Common myeloid progenitor, CD34-positive (primary cell): Measurements from ENCODE around the gene IL18RAP.
A peak's percentile ranks its signal among the peaks of the same experiment; 100 is the strongest.

Source experiments
- CTCF ChIA-PET: fragments of 350-600 bp; sonication (Branson Sonifier 250); formaldehyde crosslinking; loops from one replicate; lab custom pipeline; 2021; ENCODE audit warnings: antibody characterized with exemption; lab: Charles Lee
- POLR2A ChIA-PET: fragments of 350-600 bp; sonication (Branson Sonifier 250); formaldehyde crosslinking; loops from one replicate; lab custom pipeline; 2021; ENCODE audit warnings: antibody characterized with exemption; lab: Charles Lee
- DNase-seq, 3 donors: peaks; one replicate each; pipeline versions ENCODE4 v3.0.0 to v3.0.0-alpha.2; 2013
- H3K27ac ChIP-seq, 2 experiments: 1 replicate in 1 of 2; 2 replicates in 1 of 2; pipeline ENCODE4 v1.7.0; 2013; ENCODE audit warnings: inconsistent platforms in 2 of 2, low read length in 2 of 2, mild to moderate bottlenecking in 2 of 2, low read depth in 1 of 2, moderate library complexity in 1 of 2; ENCODE audit not compliant: severe bottlenecking in 2 of 2, insufficient read depth in 1 of 2, poor library complexity in 1 of 2
- H3K27me3 ChIP-seq, 5 experiments: replicated peaks in 2 of 5; 1 replicate in 3 of 5; 2 replicates in 2 of 5; pipeline versions ENCODE4 v1.6.1 to v1.7.0; 2013; ENCODE audit warnings: low read length in 4 of 5, mild to moderate bottlenecking in 2 of 5, moderate library complexity in 2 of 5, inconsistent platforms in 1 of 5; ENCODE audit not compliant: insufficient read depth in 5 of 5, control insufficient read depth in 4 of 5
- H3K36me3 ChIP-seq, 4 experiments: 1 replicate in 2 of 4; 2 replicates in 2 of 4; pipeline versions ENCODE4 v1.6.1 to v1.7.0; 2013; ENCODE audit warnings: low read length in 3 of 4, control low read depth in 1 of 4, mild to moderate bottlenecking in 1 of 4; ENCODE audit not compliant: control insufficient read depth in 4 of 4, insufficient read depth in 4 of 4
- H3K4me1 ChIP-seq, 4 experiments: 1 replicate in 3 of 4; 2 replicates in 1 of 4; pipeline versions ENCODE4 v1.6.1 to v1.7.1; 2013; ENCODE audit warnings: low read length in 3 of 4, mild to moderate bottlenecking in 3 of 4, control low read depth in 1 of 4, inconsistent platforms in 1 of 4, moderate library complexity in 1 of 4; ENCODE audit not compliant: control insufficient read depth in 4 of 4, insufficient read depth in 4 of 4; ENCODE audit errors: control extremely low read depth in 1 of 4
- H3K4me3 ChIP-seq, 7 experiments: 1 replicate in 4 of 7; 2 replicates in 3 of 7; pipeline versions ENCODE4 v1.5.1 to v1.7.0; 2013; ENCODE audit warnings: mild to moderate bottlenecking in 7 of 7, low read length in 6 of 7, moderate library complexity in 6 of 7, inconsistent platforms in 2 of 7, low read depth in 2 of 7, control low read depth in 1 of 7; ENCODE audit not compliant: insufficient read depth in 4 of 7, control insufficient read depth in 1 of 7; ENCODE audit errors: extremely low read depth in 1 of 7
- H3K9me3 ChIP-seq, 5 experiments: 1 replicate in 4 of 5; 2 replicates in 1 of 5; pipeline versions ENCODE4 v1.6.1 to v1.7.1; 2013; ENCODE audit warnings: low read length in 4 of 5, mild to moderate bottlenecking in 2 of 5, inconsistent platforms in 1 of 5, low read depth in 1 of 5, moderate library complexity in 1 of 5; ENCODE audit not compliant: control insufficient read depth in 4 of 5, insufficient read depth in 2 of 5; ENCODE audit errors: control extremely low read depth in 1 of 5
- WGBS: methylation state at CpG from one replicate; pipeline ENCODE4 v1.1.5; 2013; ENCODE audit not compliant: insufficient coverage; 5-methylcytosine and 5-hydroxymethylcytosine counted together

The IL18RAP gene

GRCh38 chr2:102489646-102490045 lies 66.7 kb downstream of the IL18RAP start:
- ChIA-PET CTCF (interaction anchor here (0.7 to 6.0 kb wide), 6 partner anchors 15 to 1667 kb away, joined by 3 to 39 read pairs (median 4); partner anchors contain the start of gene SLC9A4), POLR2A (no interaction called here)
- Histone ChIP-seq H3K36me3 (no peaks in the 10 kb centered on the region), H3K27ac (no peak overlapping the region), H3K27me3 (peaks cover 0 to 42% (median 10%) of the 10 kb centered on the region in 5 experiments), H3K9me3 (peaks cover 0 to 10% (median 3%) of the 10 kb centered on the region in 5 experiments), H3K4me1 (peaks cover 22 to 37% (median 24%) of the 10 kb centered on the region in 4 experiments), H3K4me3 (peak overlapping the region in 3 of 7 experiments; percentile 11 to 19 (median 12))
- DNase-seq: peak; percentile 65 to 93 (median 90)
- 57% methylated on average over 1 of the region's 1 CpG for WGBS

- Histone ChIP-seq H3K27ac (no peak overlapping the region), H3K4me3 (no peak overlapping the region), H3K4me1 (peaks cover 22 to 31% (median 24%) of the 10 kb centered on the region in 4 experiments)
These were observed 69.0 kb downstream of the IL18RAP start for GRCh38 chr2:102492006-102492405.

GRCh38 chr2:102494570-102494969 lies 71.6 kb downstream of the IL18RAP start:
- POLR2A ChIA-PET: no interaction called here
- CTCF ChIA-PET: no interaction called here
- DNase-seq: no peak
- H3K27ac ChIP-seq: no peak overlapping the region
- peaks cover 0 to 14% (median 2%) of the 10 kb centered on the region in 5 experiments for H3K27me3 ChIP-seq
- H3K4me3 ChIP-seq: no peak overlapping the region
- WGBS: no CpG with 5 or more reads among the region's 1 CpG
- H3K9me3 ChIP-seq: peaks cover 0 to 10% (median 3%) of the 10 kb centered on the region in 5 experiments
- no peaks in the 10 kb centered on the region for H3K36me3 ChIP-seq
- peaks cover 3 to 9% (median 7%) of the 10 kb centered on the region in 4 experiments for H3K4me1 ChIP-seq

More at GRCh38 chr2:102492006-102492405, 69.0 kb downstream of the IL18RAP start:
- H3K27me3 ChIP-seq: peaks cover 0 to 18% (median 4%) of the 10 kb centered on the region in 5 experiments
- ChIA-PET CTCF (interaction anchor here (6.0 kb wide), 1 partner anchor 20 kb away, joined by 39 read pairs; the partner anchor contains the start of gene SLC9A4), POLR2A (no interaction called here)
- no peak for DNase-seq
- H3K9me3 ChIP-seq: peaks cover 0 to 10% (median 3%) of the 10 kb centered on the region in 5 experiments
- H3K36me3 ChIP-seq: no peaks in the 10 kb centered on the region

GRCh38 chr2:102498414-102498813 lies 75.5 kb downstream of the IL18RAP start:
- peaks cover 0 to 12% (median 3%) of the 10 kb centered on the region in 5 experiments for H3K27me3 ChIP-seq
- no peak overlapping the region for H3K4me3 ChIP-seq
- POLR2A ChIA-PET: interaction anchor here (0.6 kb wide), 1 partner anchor 52 kb away, joined by 4 read pairs; no protein-coding TSS in a partner anchor
- H3K27ac ChIP-seq: no peak overlapping the region
- no peaks in the 10 kb centered on the region for H3K4me1 ChIP-seq
- no peaks in the 10 kb centered on the region for H3K36me3 ChIP-seq
- no peak for DNase-seq
- peaks cover 0 to 8% (median 2%) of the 10 kb centered on the region in 5 experiments for H3K9me3 ChIP-seq
- WGBS: no CpG with 5 or more reads among the region's 2 CpGs
- CTCF ChIA-PET: interaction anchor here (1.3 kb wide), 1 partner anchor 15 kb away, joined by 3 read pairs; no protein-coding TSS in a partner anchor

- ChIA-PET POLR2A (no interaction called here), CTCF (interaction anchor here (0.6 kb wide), 1 partner anchor 21 kb away, joined by 3 read pairs; no protein-coding TSS in a partner anchor)
- no peak overlapping the region for H3K4me3 ChIP-seq
- WGBS: no CpG with 5 or more reads among the region's 1 CpG
- DNase-seq: no peak
- H3K9me3 ChIP-seq: peaks cover 0 to 2% (median 0%) of the 10 kb centered on the region in 5 experiments
- H3K27me3 ChIP-seq: peaks cover 0 to 12% (median 3%) of the 10 kb centered on the region in 5 experiments
- H3K27ac ChIP-seq: no peak overlapping the region
- no peaks in the 10 kb centered on the region for H3K36me3 ChIP-seq
- H3K4me1 ChIP-seq: no peaks in the 10 kb centered on the region
These were observed 76.6 kb downstream of the IL18RAP start for GRCh38 chr2:102499558-102499957.
